WTC11 (cell line): ENCODE measurements around the gene WDR75. TPM values are rescaled to one million over a fixed set of nuclear protein-coding genes. Genes with fewer than 3 reads are reported as not detected.

Source experiments
- ATAC-seq: fragments of 200-7000 bp; cut with Tn5 transposase; 2 replicates; pipeline ENCODE4 v1.10.0; 2021; ENCODE audit warnings: mild to moderate bottlenecking, moderate library complexity
- CTCF ChIA-PET: fragments of 300-600 bp; sonication (Branson Sonifier 250); formaldehyde crosslinking; loops from one replicate; lab custom pipeline; 2021; ENCODE audit warnings: antibody characterized with exemption; lab: Charles Lee
- POLR2A ChIA-PET: fragments of 350-600 bp; sonication (Branson Sonifier 250); formaldehyde crosslinking; loops from one replicate; lab custom pipeline; 2021; ENCODE audit warnings: antibody characterized with exemption; lab: Charles Lee
- DNase-seq: peaks from one replicate; pipeline ENCODE4 v3.0.0; 2021; ENCODE audit warnings: low spot score
- H3K27ac Mint-ChIP-seq: 2 replicates; pipeline ENCODE4 v1.8.0; 2021; ENCODE audit warnings: mixed read lengths
- H3K27me3 Mint-ChIP-seq: 2 replicates; pipeline ENCODE4 v1.8.0; 2021; ENCODE audit warnings: low read depth, mild to moderate bottlenecking, moderate library complexity, mixed read lengths
- H3K36me3 Mint-ChIP-seq: 2 replicates; pipeline ENCODE4 v1.8.0; 2021; ENCODE audit warnings: mixed read lengths
- H3K4me1 Mint-ChIP-seq: 2 replicates; pipeline ENCODE4 v1.8.0; 2022; ENCODE audit warnings: mixed read lengths
- H3K4me3 Mint-ChIP-seq: 2 replicates; pipeline ENCODE4 v1.8.0; 2021; ENCODE audit warnings: mild to moderate bottlenecking, moderate library complexity, mixed read lengths
- H3K9me3 Mint-ChIP-seq: 2 replicates; pipeline ENCODE4 v1.8.0; 2021; ENCODE audit warnings: mixed read lengths
- HMGA2 ChIP-seq: fragments of 250-450 bp; sonication (Bioruptor Pico); IDR thresholded peaks from 2 replicates; pipeline ENCODE4 v1.4.0; 2021; ENCODE audit warnings: mild to moderate bottlenecking, moderate library complexity
- JUN ChIP-seq: sonication (generic); formaldehyde crosslinking; IDR thresholded peaks from 2 replicates; pipeline ENCODE4 v1.8.0; 2023; ENCODE audit warnings: mild to moderate bottlenecking, missing genetic modification reagents
- MYBL2 ChIP-seq: sonication (generic); formaldehyde crosslinking; IDR thresholded peaks from 2 replicates; pipeline ENCODE4 v1.8.1; 2023; ENCODE audit warnings: mild to moderate bottlenecking, moderate library complexity, missing genetic modification reagents
- NR2C2 ChIP-seq: sonication (generic); formaldehyde crosslinking; IDR thresholded peaks from 2 replicates; pipeline ENCODE4 v1.8.0; 2022; ENCODE audit warnings: mild to moderate bottlenecking, missing genetic modification reagents
- RORB ChIP-seq: fragments of 250-450 bp; sonication (Bioruptor Pico); IDR thresholded peaks from 2 replicates; pipeline ENCODE4 v1.9.0; 2021; ENCODE audit warnings: mild to moderate bottlenecking
- TEAD4 ChIP-seq: sonication (generic); formaldehyde crosslinking; IDR thresholded peaks from 2 replicates; pipeline ENCODE4 v1.8.0; 2022; ENCODE audit warnings: mild to moderate bottlenecking, missing genetic modification reagents
- TP53 ChIP-seq: sonication (generic); formaldehyde crosslinking; IDR thresholded peaks from 2 replicates; pipeline ENCODE4 v1.8.1; 2023; ENCODE audit warnings: mild to moderate bottlenecking, missing genetic modification reagents
- ZNF396 ChIP-seq: fragments of 250-450 bp; sonication (Bioruptor Pico); IDR thresholded peaks from 2 replicates; pipeline ENCODE4 v1.8.0; 2021; ENCODE audit warnings: mild to moderate bottlenecking, moderate library complexity, borderline replicate concordance
- total RNA-seq: library from RNA; stranded (reverse); gene quantifications from 3 replicates; pipeline ENCODE4 v1.2.3, GENCODE V29; 2021
- TF ChIP-seq, protein P1 (sequence below): fragments of 250-450 bp; sonication (Bioruptor Pico); IDR thresholded peaks from 2 replicates; pipeline ENCODE4 v1.9.0; 2021; ENCODE audit warnings: mild to moderate bottlenecking
- TF ChIP-seq, protein P2 (sequence below): sonication (generic); formaldehyde crosslinking; IDR thresholded peaks from 2 replicates; pipeline ENCODE4 v1.8.0; 2023; ENCODE audit warnings: missing genetic modification reagents, mild to moderate bottlenecking, borderline replicate concordance
- TF ChIP-seq, protein P3 (sequence below): sonication (generic); formaldehyde crosslinking; IDR thresholded peaks from 2 replicates; pipeline ENCODE4 v1.8.1; 2023; ENCODE audit warnings: mild to moderate bottlenecking, missing genetic modification reagents
- TF ChIP-seq, protein P4 (sequence below): fragments of 250-450 bp; sonication (Bioruptor Pico); IDR thresholded peaks from 2 replicates; pipeline ENCODE4 v1.9.0; 2021; ENCODE audit warnings: mild to moderate bottlenecking
- TF ChIP-seq, protein P5 (sequence below): fragments of 250-450 bp; sonication (Bioruptor Pico); IDR thresholded peaks from 2 replicates; pipeline ENCODE4 v2.1.2; 2022; ENCODE audit warnings: mild to moderate bottlenecking, moderate library complexity
- TF ChIP-seq, protein P6 (sequence below): sonication (generic); formaldehyde crosslinking; IDR thresholded peaks from 2 replicates; pipeline ENCODE4 v1.8.1; 2023; ENCODE audit warnings: mild to moderate bottlenecking, missing genetic modification reagents
- TF ChIP-seq, protein P7 (sequence below): sonication (generic); formaldehyde crosslinking; IDR thresholded peaks from 2 replicates; pipeline ENCODE4 v1.8.0; 2022; ENCODE audit warnings: missing genetic modification reagents
- TF ChIP-seq, protein P8 (sequence below): sonication (generic); formaldehyde crosslinking; IDR thresholded peaks from 2 replicates; pipeline ENCODE4 v1.8.0; 2023; ENCODE audit warnings: missing genetic modification reagents

WDR75 gene
- total RNA-seq, 1 experiment from 2014 or later = 68.3 TPM

DNA sequence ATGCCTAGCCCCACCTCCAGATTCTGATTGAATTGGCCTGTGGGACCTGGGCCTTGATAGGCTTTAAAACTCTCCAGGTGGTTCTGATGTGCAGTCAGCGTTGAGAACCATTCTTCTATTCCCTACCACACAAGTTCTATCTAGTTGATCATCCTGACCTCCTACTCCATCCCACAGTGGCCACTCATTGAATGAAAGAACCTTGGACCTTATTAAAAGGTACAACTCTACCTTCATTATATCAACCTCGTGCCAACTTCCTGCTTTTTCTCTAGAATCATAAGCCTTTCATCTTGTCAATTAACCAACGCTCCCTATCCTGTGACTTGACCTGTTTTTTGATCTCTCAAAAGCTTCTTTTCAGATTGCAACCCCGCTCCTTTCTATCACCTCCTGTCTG is 83.5 kb downstream of the WDR75 start:
- Mint-ChIP-seq H3K9me3 (no peaks in the 10 kb centered on the region), H3K4me1 (peaks cover 2% of the 10 kb centered on the region), H3K27me3 (no peaks in the 10 kb centered on the region), H3K36me3 (no peaks in the 10 kb centered on the region), H3K27ac (no peak overlapping the region), H3K4me3 (no peak overlapping the region)
- CTCF ChIA-PET = no interaction called here
- TF ChIP-seq TP53 (no peak), ZNF396 (CRISPR knock-in tag) (no peak), MYBL2 (CRISPR knock-in tag) (no peak), TEAD4 (CRISPR knock-in tag) (no peak), RORB (CRISPR knock-in tag) (no peak), NR2C2 (no peak), JUN (CRISPR knock-in tag) (no peak), HMGA2 (CRISPR knock-in tag) (no peak)
- TF ChIP-seq, protein P1, sequence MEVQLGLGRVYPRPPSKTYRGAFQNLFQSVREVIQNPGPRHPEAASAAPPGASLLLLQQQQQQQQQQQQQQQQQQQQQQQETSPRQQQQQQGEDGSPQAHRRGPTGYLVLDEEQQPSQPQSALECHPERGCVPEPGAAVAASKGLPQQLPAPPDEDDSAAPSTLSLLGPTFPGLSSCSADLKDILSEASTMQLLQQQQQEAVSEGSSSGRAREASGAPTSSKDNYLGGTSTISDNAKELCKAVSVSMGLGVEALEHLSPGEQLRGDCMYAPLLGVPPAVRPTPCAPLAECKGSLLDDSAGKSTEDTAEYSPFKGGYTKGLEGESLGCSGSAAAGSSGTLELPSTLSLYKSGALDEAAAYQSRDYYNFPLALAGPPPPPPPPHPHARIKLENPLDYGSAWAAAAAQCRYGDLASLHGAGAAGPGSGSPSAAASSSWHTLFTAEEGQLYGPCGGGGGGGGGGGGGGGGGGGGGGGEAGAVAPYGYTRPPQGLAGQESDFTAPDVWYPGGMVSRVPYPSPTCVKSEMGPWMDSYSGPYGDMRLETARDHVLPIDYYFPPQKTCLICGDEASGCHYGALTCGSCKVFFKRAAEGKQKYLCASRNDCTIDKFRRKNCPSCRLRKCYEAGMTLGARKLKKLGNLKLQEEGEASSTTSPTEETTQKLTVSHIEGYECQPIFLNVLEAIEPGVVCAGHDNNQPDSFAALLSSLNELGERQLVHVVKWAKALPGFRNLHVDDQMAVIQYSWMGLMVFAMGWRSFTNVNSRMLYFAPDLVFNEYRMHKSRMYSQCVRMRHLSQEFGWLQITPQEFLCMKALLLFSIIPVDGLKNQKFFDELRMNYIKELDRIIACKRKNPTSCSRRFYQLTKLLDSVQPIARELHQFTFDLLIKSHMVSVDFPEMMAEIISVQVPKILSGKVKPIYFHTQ = no peak
- TF ChIP-seq, protein P2, sequence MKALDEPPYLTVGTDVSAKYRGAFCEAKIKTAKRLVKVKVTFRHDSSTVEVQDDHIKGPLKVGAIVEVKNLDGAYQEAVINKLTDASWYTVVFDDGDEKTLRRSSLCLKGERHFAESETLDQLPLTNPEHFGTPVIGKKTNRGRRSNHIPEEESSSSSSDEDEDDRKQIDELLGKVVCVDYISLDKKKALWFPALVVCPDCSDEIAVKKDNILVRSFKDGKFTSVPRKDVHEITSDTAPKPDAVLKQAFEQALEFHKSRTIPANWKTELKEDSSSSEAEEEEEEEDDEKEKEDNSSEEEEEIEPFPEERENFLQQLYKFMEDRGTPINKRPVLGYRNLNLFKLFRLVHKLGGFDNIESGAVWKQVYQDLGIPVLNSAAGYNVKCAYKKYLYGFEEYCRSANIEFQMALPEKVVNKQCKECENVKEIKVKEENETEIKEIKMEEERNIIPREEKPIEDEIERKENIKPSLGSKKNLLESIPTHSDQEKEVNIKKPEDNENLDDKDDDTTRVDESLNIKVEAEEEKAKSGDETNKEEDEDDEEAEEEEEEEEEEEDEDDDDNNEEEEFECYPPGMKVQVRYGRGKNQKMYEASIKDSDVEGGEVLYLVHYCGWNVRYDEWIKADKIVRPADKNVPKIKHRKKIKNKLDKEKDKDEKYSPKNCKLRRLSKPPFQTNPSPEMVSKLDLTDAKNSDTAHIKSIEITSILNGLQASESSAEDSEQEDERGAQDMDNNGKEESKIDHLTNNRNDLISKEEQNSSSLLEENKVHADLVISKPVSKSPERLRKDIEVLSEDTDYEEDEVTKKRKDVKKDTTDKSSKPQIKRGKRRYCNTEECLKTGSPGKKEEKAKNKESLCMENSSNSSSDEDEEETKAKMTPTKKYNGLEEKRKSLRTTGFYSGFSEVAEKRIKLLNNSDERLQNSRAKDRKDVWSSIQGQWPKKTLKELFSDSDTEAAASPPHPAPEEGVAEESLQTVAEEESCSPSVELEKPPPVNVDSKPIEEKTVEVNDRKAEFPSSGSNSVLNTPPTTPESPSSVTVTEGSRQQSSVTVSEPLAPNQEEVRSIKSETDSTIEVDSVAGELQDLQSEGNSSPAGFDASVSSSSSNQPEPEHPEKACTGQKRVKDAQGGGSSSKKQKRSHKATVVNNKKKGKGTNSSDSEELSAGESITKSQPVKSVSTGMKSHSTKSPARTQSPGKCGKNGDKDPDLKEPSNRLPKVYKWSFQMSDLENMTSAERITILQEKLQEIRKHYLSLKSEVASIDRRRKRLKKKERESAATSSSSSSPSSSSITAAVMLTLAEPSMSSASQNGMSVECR (CRISPR knock-in tag) = no peak
- TF ChIP-seq, protein P3, sequence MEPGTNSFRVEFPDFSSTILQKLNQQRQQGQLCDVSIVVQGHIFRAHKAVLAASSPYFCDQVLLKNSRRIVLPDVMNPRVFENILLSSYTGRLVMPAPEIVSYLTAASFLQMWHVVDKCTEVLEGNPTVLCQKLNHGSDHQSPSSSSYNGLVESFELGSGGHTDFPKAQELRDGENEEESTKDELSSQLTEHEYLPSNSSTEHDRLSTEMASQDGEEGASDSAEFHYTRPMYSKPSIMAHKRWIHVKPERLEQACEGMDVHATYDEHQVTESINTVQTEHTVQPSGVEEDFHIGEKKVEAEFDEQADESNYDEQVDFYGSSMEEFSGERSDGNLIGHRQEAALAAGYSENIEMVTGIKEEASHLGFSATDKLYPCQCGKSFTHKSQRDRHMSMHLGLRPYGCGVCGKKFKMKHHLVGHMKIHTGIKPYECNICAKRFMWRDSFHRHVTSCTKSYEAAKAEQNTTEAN (CRISPR knock-in tag) = no peak
- TF ChIP-seq, protein P4, sequence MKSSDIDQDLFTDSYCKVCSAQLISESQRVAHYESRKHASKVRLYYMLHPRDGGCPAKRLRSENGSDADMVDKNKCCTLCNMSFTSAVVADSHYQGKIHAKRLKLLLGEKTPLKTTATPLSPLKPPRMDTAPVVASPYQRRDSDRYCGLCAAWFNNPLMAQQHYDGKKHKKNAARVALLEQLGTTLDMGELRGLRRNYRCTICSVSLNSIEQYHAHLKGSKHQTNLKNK (CRISPR knock-in tag) = no peak
- TF ChIP-seq, protein P5, sequence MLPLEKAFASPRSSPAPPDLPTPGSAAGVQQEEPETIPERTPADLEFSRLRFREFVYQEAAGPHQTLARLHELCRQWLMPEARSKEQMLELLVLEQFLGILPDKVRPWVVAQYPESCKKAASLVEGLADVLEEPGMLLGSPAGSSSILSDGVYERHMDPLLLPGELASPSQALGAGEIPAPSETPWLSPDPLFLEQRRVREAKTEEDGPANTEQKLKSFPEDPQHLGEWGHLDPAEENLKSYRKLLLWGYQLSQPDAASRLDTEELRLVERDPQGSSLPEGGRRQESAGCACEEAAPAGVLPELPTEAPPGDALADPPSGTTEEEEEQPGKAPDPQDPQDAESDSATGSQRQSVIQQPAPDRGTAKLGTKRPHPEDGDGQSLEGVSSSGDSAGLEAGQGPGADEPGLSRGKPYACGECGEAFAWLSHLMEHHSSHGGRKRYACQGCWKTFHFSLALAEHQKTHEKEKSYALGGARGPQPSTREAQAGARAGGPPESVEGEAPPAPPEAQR (CRISPR knock-in tag) = no peak
- TF ChIP-seq, protein P6, sequence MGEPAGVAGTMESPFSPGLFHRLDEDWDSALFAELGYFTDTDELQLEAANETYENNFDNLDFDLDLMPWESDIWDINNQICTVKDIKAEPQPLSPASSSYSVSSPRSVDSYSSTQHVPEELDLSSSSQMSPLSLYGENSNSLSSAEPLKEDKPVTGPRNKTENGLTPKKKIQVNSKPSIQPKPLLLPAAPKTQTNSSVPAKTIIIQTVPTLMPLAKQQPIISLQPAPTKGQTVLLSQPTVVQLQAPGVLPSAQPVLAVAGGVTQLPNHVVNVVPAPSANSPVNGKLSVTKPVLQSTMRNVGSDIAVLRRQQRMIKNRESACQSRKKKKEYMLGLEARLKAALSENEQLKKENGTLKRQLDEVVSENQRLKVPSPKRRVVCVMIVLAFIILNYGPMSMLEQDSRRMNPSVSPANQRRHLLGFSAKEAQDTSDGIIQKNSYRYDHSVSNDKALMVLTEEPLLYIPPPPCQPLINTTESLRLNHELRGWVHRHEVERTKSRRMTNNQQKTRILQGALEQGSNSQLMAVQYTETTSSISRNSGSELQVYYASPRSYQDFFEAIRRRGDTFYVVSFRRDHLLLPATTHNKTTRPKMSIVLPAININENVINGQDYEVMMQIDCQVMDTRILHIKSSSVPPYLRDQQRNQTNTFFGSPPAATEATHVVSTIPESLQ (CRISPR knock-in tag) = no peak
- TF ChIP-seq, protein P7, sequence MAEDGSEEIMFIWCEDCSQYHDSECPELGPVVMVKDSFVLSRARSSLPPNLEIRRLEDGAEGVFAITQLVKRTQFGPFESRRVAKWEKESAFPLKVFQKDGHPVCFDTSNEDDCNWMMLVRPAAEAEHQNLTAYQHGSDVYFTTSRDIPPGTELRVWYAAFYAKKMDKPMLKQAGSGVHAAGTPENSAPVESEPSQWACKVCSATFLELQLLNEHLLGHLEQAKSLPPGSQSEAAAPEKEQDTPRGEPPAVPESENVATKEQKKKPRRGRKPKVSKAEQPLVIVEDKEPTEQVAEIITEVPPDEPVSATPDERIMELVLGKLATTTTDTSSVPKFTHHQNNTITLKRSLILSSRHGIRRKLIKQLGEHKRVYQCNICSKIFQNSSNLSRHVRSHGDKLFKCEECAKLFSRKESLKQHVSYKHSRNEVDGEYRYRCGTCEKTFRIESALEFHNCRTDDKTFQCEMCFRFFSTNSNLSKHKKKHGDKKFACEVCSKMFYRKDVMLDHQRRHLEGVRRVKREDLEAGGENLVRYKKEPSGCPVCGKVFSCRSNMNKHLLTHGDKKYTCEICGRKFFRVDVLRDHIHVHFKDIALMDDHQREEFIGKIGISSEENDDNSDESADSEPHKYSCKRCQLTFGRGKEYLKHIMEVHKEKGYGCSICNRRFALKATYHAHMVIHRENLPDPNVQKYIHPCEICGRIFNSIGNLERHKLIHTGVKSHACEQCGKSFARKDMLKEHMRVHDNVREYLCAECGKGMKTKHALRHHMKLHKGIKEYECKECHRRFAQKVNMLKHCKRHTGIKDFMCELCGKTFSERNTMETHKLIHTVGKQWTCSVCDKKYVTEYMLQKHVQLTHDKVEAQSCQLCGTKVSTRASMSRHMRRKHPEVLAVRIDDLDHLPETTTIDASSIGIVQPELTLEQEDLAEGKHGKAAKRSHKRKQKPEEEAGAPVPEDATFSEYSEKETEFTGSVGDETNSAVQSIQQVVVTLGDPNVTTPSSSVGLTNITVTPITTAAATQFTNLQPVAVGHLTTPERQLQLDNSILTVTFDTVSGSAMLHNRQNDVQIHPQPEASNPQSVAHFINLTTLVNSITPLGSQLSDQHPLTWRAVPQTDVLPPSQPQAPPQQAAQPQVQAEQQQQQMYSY (CRISPR knock-in tag) = no peak
- TF ChIP-seq, protein P8, sequence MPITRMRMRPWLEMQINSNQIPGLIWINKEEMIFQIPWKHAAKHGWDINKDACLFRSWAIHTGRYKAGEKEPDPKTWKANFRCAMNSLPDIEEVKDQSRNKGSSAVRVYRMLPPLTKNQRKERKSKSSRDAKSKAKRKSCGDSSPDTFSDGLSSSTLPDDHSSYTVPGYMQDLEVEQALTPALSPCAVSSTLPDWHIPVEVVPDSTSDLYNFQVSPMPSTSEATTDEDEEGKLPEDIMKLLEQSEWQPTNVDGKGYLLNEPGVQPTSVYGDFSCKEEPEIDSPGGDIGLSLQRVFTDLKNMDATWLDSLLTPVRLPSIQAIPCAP (CRISPR knock-in tag) = no peak
- DNase-seq = no peak
- POLR2A ChIA-PET = no interaction called here
- no peak for ATAC-seq
